HG03558 (cell line): ENCODE results near the gene WNK2.
"Not testable (repeated sequence)": the region's sequence is repeated elsewhere in the genome, so short reads cannot be mapped to it uniquely, and the experiment has no call there.

Experiments used
- ATAC-seq: cut with Tn5 transposase; IDR thresholded peaks from one replicate; pipeline ENCODE4 v1.9.1; 2021; ENCODE audit warnings: moderate number of reproducible peaks; ENCODE audit not compliant: unreplicated experiment; ENCODE audit errors: extremely low read depth

Gene WNK2

GRCh38 chr9:93346231-93347112 is 162.5 kb downstream of the WNK2 start:
- no peak for ATAC-seq

GRCh38 chr9:93347371-93347975 is 163.5 kb downstream of the WNK2 start:
- ATAC-seq: not testable (repeated sequence)

- not testable (repeated sequence) for ATAC-seq
These were observed 169.7 kb downstream of the WNK2 start for GRCh38 chr9:93353413-93354310.

GRCh38 chr9:93354451-93354850 is 170.5 kb downstream of the WNK2 start:
- ATAC-seq: no peak

- ATAC-seq: no peak
These were observed 171.9 kb downstream of the WNK2 start for GRCh38 chr9:93355827-93356226.

GRCh38 chr9:93357649-93358048 is 173.7 kb downstream of the WNK2 start:
- ATAC-seq: no peak

GRCh38 chr9:93359907-93360306 is 176.0 kb downstream of the WNK2 start:
- not testable (repeated sequence) for ATAC-seq

GRCh38 chr9:93361995-93362394 is 178.1 kb downstream of the WNK2 start:
- ATAC-seq: no peak

GRCh38 chr9:93364734-93365426 is 180.9 kb downstream of the WNK2 start:
- ATAC-seq: no peak

GRCh38 chr9:93365427-93366118 is 181.6 kb downstream of the WNK2 start:
- ATAC-seq: no peak

GRCh38 chr9:93366119-93366447 is 182.1 kb downstream of the WNK2 start:
- no peak for ATAC-seq

- not testable (repeated sequence) for ATAC-seq
These were observed 182.5 kb downstream of the WNK2 start for GRCh38 chr9:93366486-93366885.

- no peak for ATAC-seq
These were observed 184.5 kb downstream of the WNK2 start for GRCh38 chr9:93368437-93368836.

- ATAC-seq: no peak
These were observed 185.7 kb downstream of the WNK2 start for GRCh38 chr9:93369686-93370085.
